ENCODE data around the gene ERCC6L2.

The ERCC6L2 gene

DNA sequence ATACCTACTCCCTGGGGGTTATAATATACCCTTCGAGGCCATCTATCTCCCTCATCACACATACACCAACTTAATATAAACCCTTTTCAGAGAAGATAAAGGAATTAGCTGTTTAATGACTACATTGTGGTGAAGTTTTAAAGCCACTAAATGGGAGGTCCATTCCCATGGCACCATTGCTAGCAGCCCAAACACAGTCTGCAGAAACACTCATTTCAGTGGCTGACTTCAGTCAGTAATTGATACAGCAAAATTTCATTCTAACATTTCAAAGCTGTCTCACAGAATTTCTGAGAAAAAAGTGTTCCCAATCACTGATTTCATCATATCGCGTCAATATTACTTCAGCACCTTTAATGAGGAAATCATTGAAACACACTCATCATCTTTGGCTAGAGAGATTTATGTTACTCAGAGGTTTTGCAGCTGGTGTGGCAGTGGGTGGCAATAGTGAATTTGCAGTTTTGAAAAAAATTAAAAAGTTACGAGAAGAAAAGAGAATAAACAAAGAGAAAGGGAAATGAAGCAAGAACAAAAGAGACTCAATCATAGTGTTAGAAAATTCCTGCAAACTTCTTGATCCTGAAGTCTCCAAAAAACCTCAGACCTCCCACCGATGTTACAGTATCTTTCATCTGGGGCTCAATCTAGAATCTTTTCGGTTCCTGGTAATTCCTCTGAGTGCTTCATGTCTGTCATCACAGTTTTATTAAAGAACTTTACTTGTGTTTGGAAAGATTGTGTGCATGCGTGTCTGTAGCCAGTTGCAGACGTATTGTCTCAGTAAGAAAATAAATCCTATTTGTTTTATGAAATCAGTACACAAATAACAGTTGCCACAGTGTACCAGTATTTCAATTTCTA lies 105.0 kb downstream of the ERCC6L2 start:
- DNase-seq: no peak

GRCh38 chr9:95981761-95982390 lies 106.4 kb downstream of the ERCC6L2 start:
- no peak for DNase-seq

- DNase-seq: no peak
These were observed 110.1 kb downstream of the ERCC6L2 start for GRCh38 chr9:95985440-95986055.

- no peak for DNase-seq
These were observed 113.8 kb downstream of the ERCC6L2 start for GRCh38 chr9:95989297-95989696.

GRCh38 chr9:95991326-95991725 lies 115.8 kb downstream of the ERCC6L2 start:
- DNase-seq: no peak

DNA sequence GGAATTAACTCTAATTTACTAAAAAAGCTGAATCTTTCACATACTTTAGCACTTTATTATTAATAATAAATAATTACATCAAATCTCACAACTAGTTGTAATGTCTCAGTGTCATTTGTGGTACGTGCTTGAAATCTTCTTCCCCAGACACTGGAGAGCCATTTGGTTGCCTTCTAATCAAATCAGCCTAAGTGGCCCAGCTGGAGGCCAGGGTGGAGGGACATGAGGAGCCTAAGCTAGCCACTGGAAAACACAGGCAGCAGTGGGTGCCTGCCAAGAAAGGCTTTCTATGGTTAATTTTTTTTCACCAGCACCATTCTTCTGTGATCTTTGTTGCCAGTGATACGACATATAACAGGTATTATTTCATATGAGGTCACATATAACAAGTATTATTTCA lies 117.0 kb downstream of the ERCC6L2 start:
- no peak for DNase-seq

DNA sequence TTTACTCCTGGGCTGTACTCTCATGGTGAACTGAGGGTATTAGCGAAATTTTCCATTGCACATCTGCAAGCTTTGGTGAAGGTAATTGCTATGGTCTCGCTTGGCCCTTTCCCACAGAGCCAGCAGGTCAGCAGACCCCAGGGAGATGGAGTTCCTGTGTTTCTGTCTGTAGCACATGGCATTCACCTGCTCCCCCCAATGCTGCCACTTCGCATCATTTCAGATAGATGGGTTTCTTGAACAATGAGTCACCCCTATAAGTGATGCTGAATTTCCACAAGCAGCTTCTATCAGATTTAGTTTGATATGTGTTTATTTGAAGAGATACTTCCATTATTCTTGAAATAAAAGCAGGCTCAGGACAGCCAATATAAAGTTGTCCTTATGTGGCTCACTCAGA lies 117.8 kb downstream of the ERCC6L2 start:
- DNase-seq: no peak

DNA sequence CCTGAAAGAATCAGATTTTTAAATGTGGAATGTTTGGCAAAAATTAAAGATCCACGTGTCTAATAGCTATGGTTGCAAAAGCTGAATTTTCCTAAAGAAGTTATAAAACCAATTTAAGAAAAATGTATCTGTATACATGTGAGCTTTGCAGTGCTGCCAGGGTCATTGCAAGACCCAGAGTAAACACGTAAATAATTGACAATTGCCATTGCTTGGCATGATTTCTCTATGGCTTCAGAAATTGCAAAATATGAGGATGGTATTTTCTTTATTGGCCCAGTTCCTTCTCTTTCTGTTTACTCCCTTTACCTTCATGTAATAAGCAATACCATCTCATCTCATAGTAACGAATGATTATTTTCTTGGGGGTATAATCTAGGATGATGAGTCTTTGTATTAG lies 123.9 kb downstream of the ERCC6L2 start:
- no peak for DNase-seq

DNA sequence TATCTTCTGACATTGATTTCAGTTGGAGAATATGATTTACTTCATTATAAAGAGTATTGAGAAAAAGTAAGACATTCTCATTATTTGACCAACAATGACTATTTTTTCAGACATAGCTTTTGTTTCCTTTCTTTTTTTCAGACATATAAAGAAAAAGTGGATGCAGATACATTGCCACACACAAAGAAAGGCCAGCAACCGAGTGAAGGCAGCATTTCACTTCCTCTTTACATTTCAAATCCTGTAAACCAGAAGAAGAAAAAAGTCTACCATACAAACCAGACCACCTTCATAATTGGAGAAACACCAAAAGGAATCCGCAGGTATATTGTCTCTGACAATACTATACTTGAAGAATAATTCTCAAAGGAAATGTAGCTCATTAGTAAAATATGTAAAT lies 128.9 kb downstream of the ERCC6L2 start:
- DNase-seq: no peak

DNA sequence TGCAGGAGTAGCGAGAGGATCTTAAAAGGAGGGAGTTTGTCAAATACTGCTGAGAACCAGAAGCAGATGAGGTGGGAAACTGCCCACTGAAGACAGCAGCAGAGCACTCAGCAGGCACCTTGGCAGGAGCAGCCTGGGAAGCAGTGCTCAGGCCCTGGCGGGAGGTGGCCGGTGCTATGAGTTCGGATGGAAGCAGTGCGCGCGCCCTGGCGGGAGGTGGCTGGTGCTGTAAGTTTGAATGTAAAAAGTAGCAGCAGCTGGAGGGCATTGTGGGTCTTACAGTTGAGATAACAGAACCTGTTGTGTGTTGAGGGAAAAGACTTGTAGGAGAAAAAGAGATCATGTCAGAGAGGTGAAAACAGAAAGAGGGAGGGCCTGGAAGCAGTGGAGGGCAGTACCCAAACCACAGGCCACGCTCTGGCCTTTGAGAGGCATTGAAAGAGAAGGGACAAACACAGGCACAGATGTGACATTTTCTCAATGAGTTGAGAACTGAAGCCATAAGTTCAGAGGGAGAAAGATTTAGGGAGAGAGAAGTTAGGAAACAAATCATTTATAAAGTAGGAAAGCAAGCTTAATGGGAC lies 130.9 kb downstream of the ERCC6L2 start:
- no peak for DNase-seq

DNA sequence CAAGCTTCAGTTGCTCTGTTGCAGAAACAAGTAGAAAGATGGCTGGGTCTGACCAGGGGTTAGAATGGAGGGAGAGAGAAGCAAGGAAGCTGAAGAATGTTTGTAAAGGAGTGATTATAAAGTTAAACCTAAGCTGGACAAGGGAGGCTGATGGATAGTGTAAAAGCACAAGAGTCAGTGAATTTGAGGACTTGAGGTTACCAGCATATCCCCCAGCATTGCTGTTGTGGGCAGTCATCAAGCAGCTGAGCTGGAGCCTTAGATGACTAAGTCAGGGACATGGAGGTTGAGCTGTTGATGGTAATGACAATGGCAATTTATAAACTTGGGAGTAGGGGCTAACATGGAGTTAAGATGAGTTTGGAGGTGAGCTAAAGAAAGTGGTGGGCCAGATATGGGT lies 131.5 kb downstream of the ERCC6L2 start:
- DNase-seq: no peak

- DNase-seq: no peak
These were observed 133.2 kb downstream of the ERCC6L2 start for GRCh38 chr9:96008502-96009222.

GRCh38 chr9:96009223-96009602 lies 133.7 kb downstream of the ERCC6L2 start:
- no peak for DNase-seq

DNA sequence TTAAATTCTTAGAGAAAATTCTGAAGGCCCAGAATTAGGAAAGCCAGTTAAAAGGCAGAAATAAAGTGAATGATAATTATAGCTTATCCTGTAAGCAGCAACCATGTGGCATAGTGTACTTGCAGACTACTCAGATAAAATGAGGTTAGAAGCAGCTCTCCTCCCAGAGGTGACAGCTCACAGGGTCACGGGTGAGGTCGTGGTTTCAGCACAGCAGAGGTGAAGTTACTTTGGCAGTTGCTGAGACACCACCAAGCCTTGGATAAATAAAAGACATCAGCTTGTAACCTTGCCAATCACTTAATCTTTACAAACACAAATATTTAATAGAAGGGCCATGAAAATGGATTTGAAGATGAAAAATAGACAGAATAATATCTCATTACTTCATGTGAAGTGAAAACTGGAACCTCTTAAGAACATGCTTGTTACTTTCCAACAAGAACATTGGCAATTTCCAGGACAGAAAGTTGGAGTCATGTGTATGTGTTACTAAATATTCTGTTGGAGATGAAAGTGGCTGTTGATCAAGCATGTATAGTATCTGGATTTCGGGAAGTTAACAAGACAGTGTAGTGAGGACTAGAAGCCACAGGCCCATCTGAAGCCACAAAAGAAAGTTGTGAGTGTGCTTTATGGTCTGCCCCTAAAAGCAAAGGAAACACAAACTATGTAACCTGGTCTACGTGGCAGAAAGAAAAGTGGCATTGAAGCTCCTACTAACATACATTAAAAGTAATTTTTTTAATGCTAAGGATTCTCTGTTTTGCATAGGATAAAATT lies 134.4 kb downstream of the ERCC6L2 start:
- DNase-seq: peak in 2 of 4 experiments; percentile 31 to 36

GRCh38 chr9:96014078-96014477 lies 138.6 kb downstream of the ERCC6L2 start:
- peak in 2 of 4 experiments; percentile 34 to 44 for DNase-seq

DNA sequence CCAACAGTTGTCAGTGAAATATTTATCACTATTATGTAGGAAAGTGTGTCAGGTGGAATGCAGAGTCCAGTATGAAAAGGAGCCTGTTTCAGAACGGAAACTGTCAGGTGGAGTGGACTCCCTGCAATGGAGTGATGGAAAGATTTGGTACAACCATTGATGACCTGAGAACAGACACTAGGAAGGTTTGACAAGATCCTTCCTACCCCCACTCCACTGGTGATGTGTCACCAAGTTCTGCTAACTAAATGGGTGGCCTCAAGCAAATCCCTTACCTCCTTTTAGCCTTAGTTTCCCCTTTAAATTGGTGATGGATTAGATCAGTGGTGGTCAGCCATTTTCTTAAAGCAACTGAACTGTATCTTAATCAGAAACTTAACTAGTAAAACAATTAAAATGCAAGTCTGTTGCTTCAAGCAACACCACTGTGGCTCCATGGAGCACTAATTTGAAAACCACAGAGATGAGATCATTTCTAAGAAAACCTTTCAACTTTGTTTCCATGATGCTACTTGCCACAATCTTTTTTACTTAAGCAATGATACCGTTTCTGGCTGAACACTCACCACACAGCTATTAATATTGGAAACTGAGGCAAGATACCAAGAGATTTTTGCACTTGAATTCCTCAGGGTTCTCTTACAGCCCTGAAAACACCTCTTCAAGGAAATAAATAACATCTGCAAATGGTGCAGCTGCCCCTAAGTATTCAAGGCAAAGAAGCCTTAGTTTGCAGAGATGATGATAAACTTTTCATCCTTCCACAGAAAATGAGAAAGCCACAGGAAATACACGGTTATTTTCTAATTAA lies 140.6 kb downstream of the ERCC6L2 start:
- no peak for DNase-seq
